ENCODE measurements around the gene NEK11. TPM values are rescaled to one million over a fixed set of nuclear protein-coding genes. Genes with fewer than 3 reads are reported as not detected.

NEK11 gene
- total RNA-seq, 1 donor from 2014 or later: 9.6 TPM

DNA sequence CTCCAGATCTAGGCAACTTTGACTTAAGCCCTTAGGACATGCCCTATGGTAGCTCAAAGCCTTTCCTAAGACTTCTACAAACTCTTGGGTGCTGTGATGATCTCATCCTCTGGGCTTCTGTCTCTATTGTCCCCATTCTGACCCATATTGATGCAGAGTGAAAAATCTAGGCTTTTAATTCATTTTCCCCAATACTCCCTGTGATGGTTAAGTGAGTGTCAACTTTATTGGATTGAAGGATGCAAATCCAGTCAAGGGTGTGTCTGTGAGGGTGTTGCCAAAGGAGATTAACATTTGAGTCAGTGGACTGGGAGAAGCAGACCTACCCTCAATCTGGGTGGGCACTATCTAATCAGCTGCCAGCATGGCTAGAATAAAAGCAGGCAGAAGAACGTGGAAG, 257.6 kb downstream of the NEK11 start:
- H3K36me3 Mint-ChIP-seq (ENCODE audit: low read depth, unreplicated experiment): no peaks in the 10 kb centered on the region

GRCh38 chr3:131285456-131285855, 258.8 kb downstream of the NEK11 start:
- TF ChIP-seq CTCF (IDR thresholded peaks at IDR 0.05; ENCODE audit: unreplicated experiment): no peak
- Mint-ChIP-seq H3K4me1 (ENCODE audit: unreplicated experiment) (no peaks in the 10 kb centered on the region), H3K9me3 (ENCODE audit: unreplicated experiment) (no peaks in the 10 kb centered on the region), H3K4me3 (ENCODE audit: unreplicated experiment) (no peak overlapping the region), H3K27me3 (ENCODE audit: unreplicated experiment) (no peaks in the 10 kb centered on the region), H3K27ac (ENCODE audit: unreplicated experiment) (no peak overlapping the region), H3K36me3 (ENCODE audit: low read depth, unreplicated experiment) (no peaks in the 10 kb centered on the region)
- DNase-seq (ENCODE audit: low spot score): no peak

More for the DNA sequence above, 257.6 kb downstream of the NEK11 start:
- Mint-ChIP-seq H3K4me1 (ENCODE audit: unreplicated experiment) (no peaks in the 10 kb centered on the region), H3K9me3 (ENCODE audit: unreplicated experiment) (no peaks in the 10 kb centered on the region), H3K4me3 (ENCODE audit: unreplicated experiment) (no peak overlapping the region), H3K27me3 (ENCODE audit: unreplicated experiment) (no peaks in the 10 kb centered on the region), H3K27ac (ENCODE audit: unreplicated experiment) (no peak overlapping the region)
- TF ChIP-seq CTCF (IDR thresholded peaks at IDR 0.05; ENCODE audit: unreplicated experiment): no peak
- DNase-seq (ENCODE audit: low spot score): no peak

DNA sequence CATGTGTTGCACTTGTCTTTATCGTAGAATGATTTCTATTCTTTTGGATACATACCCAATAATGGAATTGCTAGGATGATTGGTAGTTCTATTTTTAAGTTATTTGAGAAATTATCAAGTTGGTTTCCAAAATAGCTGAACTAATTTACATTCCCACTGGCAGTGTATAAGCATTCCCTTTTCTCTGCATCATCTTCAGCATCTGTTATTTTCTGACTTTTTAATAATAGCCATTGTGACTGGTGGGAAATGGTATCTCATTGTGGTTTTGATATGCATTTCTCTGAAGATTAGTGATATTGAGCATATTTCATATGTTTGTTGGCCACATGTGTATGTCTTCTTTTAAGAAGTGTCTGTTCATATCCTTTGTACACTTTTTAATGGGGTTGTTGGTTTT, 273.2 kb downstream of the NEK11 start:
- Mint-ChIP-seq H3K36me3 (ENCODE audit: low read depth, unreplicated experiment) (no peaks in the 10 kb centered on the region), H3K9me3 (ENCODE audit: unreplicated experiment) (no peaks in the 10 kb centered on the region), H3K4me1 (ENCODE audit: unreplicated experiment) (no peaks in the 10 kb centered on the region), H3K27ac (ENCODE audit: unreplicated experiment) (no peak overlapping the region), H3K27me3 (ENCODE audit: unreplicated experiment) (peaks cover 2% of the 10 kb centered on the region), H3K4me3 (ENCODE audit: unreplicated experiment) (no peak overlapping the region)
- DNase-seq (ENCODE audit: low spot score): no peak
- TF ChIP-seq CTCF (IDR thresholded peaks at IDR 0.05; ENCODE audit: unreplicated experiment): no peak

GRCh38 chr3:131303848-131304247, 277.2 kb downstream of the NEK11 start:
- Mint-ChIP-seq H3K9me3 (ENCODE audit: unreplicated experiment) (no peaks in the 10 kb centered on the region), H3K4me3 (ENCODE audit: unreplicated experiment) (no peak overlapping the region), H3K4me1 (ENCODE audit: unreplicated experiment) (no peaks in the 10 kb centered on the region), H3K27ac (ENCODE audit: unreplicated experiment) (no peak overlapping the region), H3K36me3 (ENCODE audit: low read depth, unreplicated experiment) (no peaks in the 10 kb centered on the region), H3K27me3 (ENCODE audit: unreplicated experiment) (peaks cover 2% of the 10 kb centered on the region)
- TF ChIP-seq CTCF (IDR thresholded peaks at IDR 0.05; ENCODE audit: unreplicated experiment): no peak
- DNase-seq (ENCODE audit: low spot score): no peak

GRCh38 chr3:131304890-131305289, 278.2 kb downstream of the NEK11 start:
- no peaks in the 10 kb centered on the region for H3K4me1 Mint-ChIP-seq (ENCODE audit: unreplicated experiment)
- H3K27ac Mint-ChIP-seq (ENCODE audit: unreplicated experiment): no peak overlapping the region
- no peak for TF ChIP-seq CTCF (IDR thresholded peaks at IDR 0.05; ENCODE audit: unreplicated experiment)
- H3K36me3 Mint-ChIP-seq (ENCODE audit: low read depth, unreplicated experiment): no peaks in the 10 kb centered on the region
- DNase-seq (ENCODE audit: low spot score): no peak
- H3K4me3 Mint-ChIP-seq (ENCODE audit: unreplicated experiment): no peak overlapping the region
- no peaks in the 10 kb centered on the region for H3K9me3 Mint-ChIP-seq (ENCODE audit: unreplicated experiment)
- H3K27me3 Mint-ChIP-seq (ENCODE audit: unreplicated experiment): peaks cover 2% of the 10 kb centered on the region

All from endothelial cell (in vitro differentiated cells).